K562 (cell line): Measurements from ENCODE around the gene RAD51D. TPM values are rescaled to one million over a fixed set of nuclear protein-coding genes. Genes with fewer than 3 reads are reported as not detected.

Experiments
- ATAC-seq: fragments of 200-7000 bp; cut with Tn5 transposase; 3 replicates; pipeline ENCODE4 v1.9.1; 2020; ENCODE audit warnings: moderate library complexity
- BruUV-seq: library from RNA; stranded (reverse); fragments of 400-500 nt; replicated peaks from 2 replicates; lab custom pipeline; 2021; lab: Mats Ljungman, UMichigan
- CTCF ChIA-PET: fragments of 300-600 bp; formaldehyde crosslinking; extraction: SDS; loops from one replicate; lab custom pipeline; 2021; ENCODE audit warnings: low intra/inter-chr PET ratio; lab: Yijun Ruan, JAX
- POLR2A ChIA-PET: fragments of 300-600, 350-650 bp; sonication (Branson Sonifier 250); formaldehyde crosslinking; extraction: SDS; loops from one replicate; lab custom pipeline; 2021; ENCODE audit warnings: antibody characterized with exemption, inconsistent platforms; lab: Yijun Ruan, JAX
- DNase-seq, 4 experiments: peaks; one replicate each; pipeline versions ENCODE4 v3.0.0 to v3.0.0-alpha.2; 2011 to 2018; ENCODE audit warnings: low spot score in 3 of 4, mixed read lengths in 3 of 4; ENCODE audit errors: extremely low read depth in 1 of 4
- FAIRE-seq: peaks from 2 replicates; lab custom pipeline; 2011; peaks lifted over from hg19 to GRCh38; lab: Jason Lieb, UNC
- H2AFZ ChIP-seq: 2 replicates; pipeline ENCODE4 v1.6.0; 2011; ENCODE audit warnings: low read depth, low read length, control low read depth, inconsistent platforms
- H3K27ac ChIP-seq: fragments of 200-600 bp; 3 replicates; pipeline ENCODE4 v1.8.0; 2011; ENCODE audit warnings: low read depth, mild to moderate bottlenecking, control low read depth, inconsistent platforms, low read length, moderate library complexity, mixed read lengths; ENCODE audit errors: extremely low read depth
- H3K27me3 ChIP-seq, 2 experiments: fragments of 300-600 bp in 1 of 2; 2 replicates in 1 of 2; 3 replicates in 1 of 2; pipeline versions ENCODE4 v1.6.0 to v1.8.0; 2011; ENCODE audit warnings: inconsistent platforms in 2 of 2, low read length in 2 of 2, mild to moderate bottlenecking in 1 of 2, mixed read lengths in 1 of 2, moderate library complexity in 1 of 2; ENCODE audit not compliant: control insufficient read depth in 2 of 2, insufficient read depth in 2 of 2
- H3K36me3 ChIP-seq: fragments of 300-600 bp; 3 replicates; pipeline ENCODE4 v1.8.0; 2011; ENCODE audit warnings: mild to moderate bottlenecking, low read length, inconsistent platforms; ENCODE audit not compliant: control insufficient read depth, insufficient read depth
- H3K4me1 ChIP-seq, 2 experiments: fragments of 200-600 bp in 1 of 2; replicated peaks in 1 of 2; 2 replicates in 1 of 2; 3 replicates in 1 of 2; pipeline versions ENCODE4 v1.5.1 to v1.8.0; 2011; ENCODE audit warnings: inconsistent platforms in 2 of 2, low read length in 2 of 2, mild to moderate bottlenecking in 1 of 2, mixed read lengths in 1 of 2, moderate library complexity in 1 of 2; ENCODE audit not compliant: control insufficient read depth in 2 of 2, insufficient read depth in 2 of 2
- H3K4me2 ChIP-seq: 2 replicates; pipeline ENCODE4 v1.6.1; 2011; ENCODE audit warnings: low read length, control low read depth, inconsistent platforms, mixed read lengths; ENCODE audit not compliant: insufficient read depth
- H3K4me3 ChIP-seq: fragments of 200-600 bp; sonication (generic), shearing (Covaris generic); 2 replicates; pipeline ENCODE4 v1.5.1; 2016; ENCODE audit warnings: control low read depth, inconsistent platforms
- H3K79me2 ChIP-seq: fragments of 200-600 bp; 3 replicates; pipeline ENCODE4 v1.8.0; 2011; ENCODE audit warnings: low read length, inconsistent platforms; ENCODE audit not compliant: control insufficient read depth, insufficient read depth
- H3K9ac ChIP-seq, 2 experiments: 2 replicates each; pipeline versions ENCODE4 v1.6.0 to v1.6.1; 2011; ENCODE audit warnings: low read depth in 2 of 2, low read length in 2 of 2, control low read depth in 1 of 2, inconsistent platforms in 1 of 2, mild to moderate bottlenecking in 1 of 2, mixed read lengths in 1 of 2; ENCODE audit not compliant: insufficient read depth in 1 of 2
- H3K9me1 ChIP-seq: one replicate; pipeline ENCODE4 v1.6.0; 2011; ENCODE audit warnings: inconsistent platforms, mild to moderate bottlenecking, low read length, moderate library complexity; ENCODE audit not compliant: control insufficient read depth, insufficient read depth
- H3K9me3 ChIP-seq: replicated peaks from 2 replicates; pipeline ENCODE4 v1.5.1; 2011; ENCODE audit warnings: low read depth, low read length, inconsistent platforms; ENCODE audit not compliant: control insufficient read depth, insufficient read depth
- H4K20me1 ChIP-seq: replicated peaks from 2 replicates; pipeline ENCODE4 v1.6.1; 2011; ENCODE audit warnings: low read length, inconsistent platforms, mixed read lengths; ENCODE audit not compliant: control insufficient read depth, insufficient read depth
- ARID1B ChIP-seq: fragments of 450-650 bp; IDR thresholded peaks from 2 replicates; pipeline ENCODE4 v1.6.1; 2016; ENCODE audit warnings: antibody characterized with exemption, mild to moderate bottlenecking, inconsistent platforms
- ATF1 ChIP-seq, 2 experiments: fragments of 450-650 bp in 1 of 2; IDR thresholded peaks; 2 replicates each; pipeline ENCODE4 v1.6.1; 2016; ENCODE audit warnings: missing compliant biosample characterization in 1 of 2, missing genetic modification characterization in 1 of 2
- CBFA2T2 ChIP-seq: fragments of 450-650 bp; conservative IDR thresholded peaks from 2 replicates; pipeline ENCODE4 v1.6.1; 2017; ENCODE audit warnings: mild to moderate bottlenecking
- CBFA2T3 ChIP-seq: fragments of 450-650 bp; IDR thresholded peaks from 2 replicates; pipeline ENCODE4 v1.6.1; 2017
- CCNT2 ChIP-seq: IDR thresholded peaks from 2 replicates; pipeline ENCODE4 v1.6.1; 2011; ENCODE audit warnings: borderline replicate concordance, low read depth, mild to moderate bottlenecking, moderate library complexity, mixed read lengths, low read length; ENCODE audit not compliant: insufficient read length; ENCODE audit errors: extremely low read depth
- GTF2A2 ChIP-seq: IDR thresholded peaks from 2 replicates; pipeline ENCODE4 v1.6.1; 2016; ENCODE audit warnings: mild to moderate bottlenecking, missing genetic modification characterization, missing compliant biosample characterization
- ILK ChIP-seq: fragments of 450-650 bp; IDR thresholded peaks from 2 replicates; pipeline ENCODE4 v1.6.1; 2016; ENCODE audit warnings: missing genetic modification characterization, low read depth, mild to moderate bottlenecking, missing compliant biosample characterization, moderate library complexity, borderline replicate concordance
- MAFK ChIP-seq: IDR thresholded peaks from 2 replicates; pipeline ENCODE4 v1.6.1; 2011; ENCODE audit warnings: low read length, improper control_type of control experiment
- POLR2A ChIP-seq: fragments of 450-650 bp; conservative IDR thresholded peaks from 2 replicates; pipeline ENCODE4 v1.6.1; 2016
- POLR2G ChIP-seq: fragments of 200-400 bp; formaldehyde crosslinking; IDR thresholded peaks from 2 replicates; pipeline ENCODE4 v1.6.1; 2017; ENCODE audit warnings: low read depth, mild to moderate bottlenecking, antibody characterized with exemption, low read length, moderate library complexity
- PTBP1 ChIP-seq: fragments of 200-400 bp; formaldehyde crosslinking; IDR thresholded peaks from 2 replicates; pipeline ENCODE4 v1.6.1; 2017; ENCODE audit warnings: low read depth, low read length
- RBFOX2 ChIP-seq: fragments of 200-400 bp; formaldehyde crosslinking; IDR thresholded peaks from 2 replicates; pipeline ENCODE4 v1.6.1; 2017; ENCODE audit warnings: low read depth, mild to moderate bottlenecking, low read length, moderate library complexity
- TAF7 ChIP-seq: fragments of 450-650 bp; IDR thresholded peaks from 2 replicates; pipeline ENCODE4 v1.6.1; 2016; ENCODE audit warnings: missing genetic modification characterization, missing compliant biosample characterization
- TCF3 ChIP-seq: sonication (generic); formaldehyde crosslinking; IDR thresholded peaks from 2 replicates; pipeline ENCODE4 v1.4.0; 2020; ENCODE audit warnings: mild to moderate bottlenecking, missing genetic modification reagents
- ZNF316 ChIP-seq: fragments of 450-650 bp; IDR thresholded peaks from 2 replicates; pipeline ENCODE4 v1.6.1; 2016
- WGBS: fragments of 100-300 bp; shearing (Covaris generic); methylation state at CpG from one replicate; pipeline ENCODE4 v1.1.6; 2016; ENCODE audit warnings: low coverage, mixed read lengths; ENCODE audit not compliant: insufficient coverage; ENCODE audit errors: missing lambda C conversion rate; 5-methylcytosine and 5-hydroxymethylcytosine counted together
- in situ Hi-C: fragments of 300-500 bp; cut with MboI; formaldehyde crosslinking; loops from 4 replicates; pipeline ENCODE4 v1.15.0; 2018; ENCODE audit warnings: inconsistent platforms, mixed read lengths
- intact Hi-C: fragments of 100-400 bp; cut with micrococcal nuclease; formaldehyde crosslinking; loops from 2 replicates; pipeline ENCODE4 v1.14.2; 2022
- polyA plus RNA-seq, 8 experiments: library from polyadenylated mRNA; depleted of rRNA in 4 of 8; stranded (reverse) in 5 of 8; unstranded in 3 of 8; fragments of >200 nt; fragmentation: Nextera tagmentation in 2 of 8; fragmentation: Illumina TruSeq in 1 of 8; extraction: Ambion mirVana in 2 of 8; extraction: Trizol in 1 of 8; gene quantifications; 2 replicates each; pipeline versions ENCODE4 v1.2.1 to v1.2.3, GENCODE V29; 2011 to 2014; ENCODE audit warnings: inconsistent platforms in 1 of 8, missing spikeins in 1 of 8
- total RNA-seq, 7 experiments: library from RNA; depleted of rRNA in 6 of 7; stranded (reverse); fragments of >200 nt in 6 of 7; fragmentation: Illumina TruSeq in 2 of 7; extraction: Trizol in 2 of 7; gene quantifications; 2 replicates each; pipeline versions ENCODE4 v1.2.1 to v1.2.3, GENCODE V29; 2011 to 2021; ENCODE audit warnings: low replicate concordance in 1 of 7

The RAD51D gene
- total and polyA plus RNA-seq, 9 of the 15 experiments (the other 6 are each of a cell fraction or from before 2014, with no cell fraction given) = 2.2 to 16.9 (median 8.7) TPM

DNA sequence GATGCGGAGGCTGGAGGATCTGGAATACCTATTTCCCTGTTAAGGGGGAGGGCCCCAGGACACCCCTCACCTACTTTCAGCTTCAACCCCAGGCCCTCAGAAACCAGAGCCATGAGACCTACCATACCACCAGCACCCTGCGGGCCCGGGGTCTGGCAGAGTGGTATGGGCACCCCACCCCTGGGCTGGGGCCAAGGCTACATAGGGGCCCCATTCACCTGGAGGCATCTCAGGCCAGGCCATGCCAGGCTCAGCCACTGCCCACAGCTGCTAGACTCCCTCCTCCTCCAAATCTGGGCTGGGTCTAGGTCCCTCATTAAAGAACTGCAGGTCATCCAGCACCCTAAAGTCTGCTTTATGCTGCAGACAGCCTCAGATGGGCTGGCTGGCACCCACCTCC lies 10.7 kb upstream of the RAD51D start:
- in situ Hi-C loops (no loop called here), intact Hi-C loops (no loop called here)
- BruUV-seq = no TSS peak
- no peak overlapping the region for H2AFZ ChIP-seq
- H3K9me1 ChIP-seq = peaks cover 4% of the 10 kb centered on the region
- peak; percentile 21; the same call in 2 of the 3 replicates for ATAC-seq
- POLR2A ChIA-PET = interaction anchor here (1.0 to 1.1 kb wide), 3 partner anchors 9 to 123 kb away, joined by 3 read pairs; no protein-coding TSS in a partner anchor
- H3K27ac ChIP-seq = no peak overlapping the region
- 100% methylated on average over 3 of the region's 3 CpGs for WGBS
- TF ChIP-seq POLR2G (peak; percentile 61), RBFOX2 (peak; percentile 61), TAF7 (no peak), POLR2A (peak; percentile 45; the same call in 1 of the 2 replicates)
- no peak overlapping the region for H3K4me3 ChIP-seq
- H3K79me2 ChIP-seq = no peaks in the 10 kb centered on the region
- CTCF ChIA-PET = no interaction called here
- H3K9ac ChIP-seq = no peak overlapping the region
- H4K20me1 ChIP-seq = peaks cover 15% of the 10 kb centered on the region
- FAIRE-seq = no peak
- no peak overlapping the region for H3K4me2 ChIP-seq
- no peaks in the 10 kb centered on the region for H3K27me3 ChIP-seq
- no peaks in the 10 kb centered on the region for H3K9me3 ChIP-seq
- H3K36me3 ChIP-seq = peaks cover 52% of the 10 kb centered on the region
- peaks cover 0 to 5% of the 10 kb centered on the region in 2 experiments; a peak in 2 of 5 replicates for H3K4me1 ChIP-seq
- DNase-seq = no peak

DNA sequence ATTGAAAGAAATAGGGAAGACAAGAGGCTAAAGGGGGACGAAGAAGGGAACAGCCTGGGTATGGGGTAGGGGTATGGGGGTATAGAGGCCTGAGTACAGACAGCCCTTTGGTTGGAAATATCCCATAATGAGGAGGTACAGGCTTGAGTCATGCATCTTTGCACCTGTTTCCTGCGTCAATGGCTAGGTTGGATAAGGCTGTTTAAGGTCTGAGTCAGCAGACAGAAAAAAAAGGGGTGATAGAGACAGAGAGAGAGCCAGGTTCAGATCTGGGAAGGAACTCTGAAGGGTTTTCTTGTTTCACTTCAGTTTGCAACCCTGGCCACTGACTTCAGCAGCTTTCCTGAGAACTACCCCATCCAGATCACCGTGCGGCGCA lies 10.3 kb upstream of the RAD51D start:
- H3K9ac ChIP-seq = no peak overlapping the region
- TF ChIP-seq GTF2A2 (tag) (no peak), ZNF316 (peak; percentile 39), PTBP1 (no peak), TCF3 (CRISPR knock-in tag) (0 out of 2 replicates have a peak, but pooled peaks have one; percentile 11), CBFA2T2 (0 out of 2 replicates have a peak, but pooled peaks have one; percentile 20), ATF1 (CRISPR knock-in tag; IDR thresholded peaks at IDR 0.05) (no peak), ATF1 (tag; IDR thresholded peaks at IDR 0.05) (no peak), CCNT2 (no peak), MAFK (0 out of 2 replicates have a peak, but pooled peaks have one; percentile 4), CBFA2T3 (peak; percentile 47), ARID1B (0 out of 2 replicates have a peak, but pooled peaks have one; percentile 13), POLR2A (peak; percentile 4; the same call in 1 of the 2 replicates), ILK (tag) (no peak)
- H3K4me3 ChIP-seq = no peak overlapping the region
- H3K4me2 ChIP-seq = no peak overlapping the region
- H2AFZ ChIP-seq = no peak overlapping the region
- peaks cover 15% of the 10 kb centered on the region for H4K20me1 ChIP-seq
- in situ Hi-C loops (no loop called here), intact Hi-C loops (loop anchor here (10.0 kb wide), 1 partner anchor 245 kb away; no protein-coding TSS in a partner anchor)
- BruUV-seq = no TSS peak
- POLR2A ChIA-PET = interaction anchor here (1.0 to 1.1 kb wide), 3 partner anchors 10 to 18 kb away, joined by 3 to 4 read pairs (median 3); no protein-coding TSS in a partner anchor
- H3K27ac ChIP-seq = no peak overlapping the region
- peak; percentile 29 for ATAC-seq
- H3K4me1 ChIP-seq = peaks cover 0 to 5% of the 10 kb centered on the region in 2 experiments; a peak in 2 of 5 replicates
- H3K9me3 ChIP-seq = no peaks in the 10 kb centered on the region
- peaks cover 48% of the 10 kb centered on the region for H3K36me3 ChIP-seq
- H3K27me3 ChIP-seq = no peaks in the 10 kb centered on the region
- no peak for FAIRE-seq
- H3K79me2 ChIP-seq = no peaks in the 10 kb centered on the region
- peaks cover 4% of the 10 kb centered on the region for H3K9me1 ChIP-seq
- WGBS = 75% methylated on average over 5 of the region's 5 CpGs
- DNase-seq = peak in 1 of 4 experiments; percentile 26
- CTCF ChIA-PET = no interaction called here
